GM18867 (cell line): ENCODE measurements around the gene CARD14.

ENCODE experiments used
- ATAC-seq: cut with Tn5 transposase; IDR thresholded peaks from one replicate; pipeline ENCODE4 v1.9.1; 2021; ENCODE audit warnings: mild to moderate bottlenecking, moderate library complexity; ENCODE audit not compliant: unreplicated experiment

Gene CARD14

GRCh38 chr17:80169784-80170500, at the start of gene CARD14:
CARD14 (plus strand) TSS chr17:80170030; CDS start chr17:80181439, 11,409 bp downstream.
- no peak for ATAC-seq

GRCh38 chr17:80122026-80122575, 47.7 kb upstream of the CARD14 start:
- no peak for ATAC-seq

GRCh38 chr17:80122926-80123505, 46.8 kb upstream of the CARD14 start:
- ATAC-seq: no peak

- ATAC-seq: no peak
These were observed 46.0 kb upstream of the CARD14 start for GRCh38 chr17:80123791-80124190.

GRCh38 chr17:80124351-80124981, 45.4 kb upstream of the CARD14 start:
- ATAC-seq: no peak

GRCh38 chr17:80125656-80126448, 44.0 kb upstream of the CARD14 start:
- ATAC-seq: no peak

GRCh38 chr17:80126449-80126715, 43.4 kb upstream of the CARD14 start:
- no peak for ATAC-seq

- no peak for ATAC-seq
These were observed 40.7 kb upstream of the CARD14 start for GRCh38 chr17:80129006-80129565.

- ATAC-seq: no peak
These were observed 38.8 kb upstream of the CARD14 start for GRCh38 chr17:80130992-80131391.

GRCh38 chr17:80132906-80133625, 36.8 kb upstream of the CARD14 start:
- ATAC-seq: no peak

- no peak for ATAC-seq
These were observed 36.2 kb upstream of the CARD14 start for GRCh38 chr17:80133626-80133970.

GRCh38 chr17:80137131-80137530, 32.7 kb upstream of the CARD14 start:
- no peak for ATAC-seq

- no peak for ATAC-seq
These were observed 30.9 kb upstream of the CARD14 start for GRCh38 chr17:80138856-80139426.

GRCh38 chr17:80141463-80142165, 28.2 kb upstream of the CARD14 start:
- no peak for ATAC-seq

GRCh38 chr17:80142929-80143328, 26.9 kb upstream of the CARD14 start:
- ATAC-seq: no peak

GRCh38 chr17:80145076-80146075, 24.5 kb upstream of the CARD14 start:
- no peak for ATAC-seq

- ATAC-seq: peak; percentile 14
These were observed 23.5 kb upstream of the CARD14 start for GRCh38 chr17:80146121-80147034.
